Endothelial cell of umbilical vein (primary cell): ENCODE data around the gene UHRF1. TPM values are rescaled to one million over a fixed set of nuclear protein-coding genes. Genes with fewer than 3 reads are reported as not detected.

ENCODE experiments used
- Bru-seq: library from RNA; stranded (reverse); fragments of 400-500 nt; gene quantifications from one replicate; lab custom pipeline; 2021; lab: Mats Ljungman, UMichigan
- BruChase-seq, 2 experiments: library from RNA; stranded (reverse); fragments of 400-500 nt; gene quantifications; one replicate each; lab custom pipeline; 2021; lab: Mats Ljungman, UMichigan
- BruUV-seq: library from RNA; stranded (reverse); fragments of 400-500 nt; replicated peaks from 2 replicates; lab custom pipeline; 2021; lab: Mats Ljungman, UMichigan
- CTCF ChIA-PET: fragments of 300-600, 350-600 bp; sonication (Branson Sonifier 250); formaldehyde crosslinking; loops from one replicate; lab custom pipeline; 2021; ENCODE audit warnings: antibody characterized with exemption, inconsistent platforms; lab: Charles Lee
- POLR2A ChIA-PET: fragments of 300-600, 350-600 bp; sonication (Branson Sonifier 250); formaldehyde crosslinking; loops from one replicate; lab custom pipeline; 2021; ENCODE audit warnings: antibody characterized with exemption, inconsistent platforms; lab: Charles Lee
- DNase-seq: peaks from one replicate; pipeline ENCODE4 v3.0.0-alpha.2; 2011; ENCODE audit warnings: low read depth, low spot score
- FAIRE-seq: peaks from 2 replicates; lab custom pipeline; 2011; peaks lifted over from hg19 to GRCh38; lab: Jason Lieb, UNC
- H2AFZ ChIP-seq: 2 replicates; pipeline ENCODE4 v1.6.0; 2012; ENCODE audit warnings: low read depth, low read length, control low read depth, inconsistent platforms
- H3K27ac ChIP-seq: 2 replicates; pipeline ENCODE4 v1.5.1; 2011; ENCODE audit warnings: low read depth, mild to moderate bottlenecking, control low read depth, low read length, moderate library complexity; ENCODE audit not compliant: insufficient read depth
- H3K27me3 ChIP-seq, 2 experiments: 2 replicates each; pipeline versions ENCODE4 v1.6.0 to v1.6.1; 2011; ENCODE audit warnings: low read length in 2 of 2, mixed read lengths in 1 of 2; ENCODE audit not compliant: control insufficient read depth in 2 of 2, insufficient read depth in 2 of 2
- H3K36me3 ChIP-seq, 2 experiments: 2 replicates in 1 of 2; 3 replicates in 1 of 2; pipeline ENCODE4 v1.5.1; 2011; ENCODE audit warnings: low read length in 2 of 2, mild to moderate bottlenecking in 1 of 2, moderate library complexity in 1 of 2; ENCODE audit not compliant: control insufficient read depth in 2 of 2, insufficient read depth in 2 of 2; ENCODE audit errors: extremely low read depth in 1 of 2
- H3K4me1 ChIP-seq: 3 replicates; pipeline ENCODE4 v1.5.1; 2011; ENCODE audit warnings: mild to moderate bottlenecking, low read length; ENCODE audit not compliant: control insufficient read depth, insufficient read depth; ENCODE audit errors: extremely low read depth
- H3K4me2 ChIP-seq: 2 replicates; pipeline ENCODE4 v1.6.1; 2011; ENCODE audit warnings: low read length, control low read depth, mixed read lengths; ENCODE audit not compliant: insufficient read depth
- H3K4me3 ChIP-seq, 3 experiments: fragments of 200-600 bp in 1 of 3; sonication (generic), shearing (Covaris generic) in 1 of 3; replicated peaks in 1 of 3; 2 replicates each; pipeline ENCODE4 v1.5.1; 2011 to 2016; ENCODE audit warnings: control low read depth in 3 of 3, low read length in 3 of 3, mild to moderate bottlenecking in 2 of 3, inconsistent platforms in 1 of 3, low read depth in 1 of 3, moderate library complexity in 1 of 3; ENCODE audit not compliant: insufficient read depth in 1 of 3
- H3K79me2 ChIP-seq: 2 replicates; pipeline ENCODE4 v1.6.0; 2012; ENCODE audit warnings: low read length, inconsistent platforms; ENCODE audit not compliant: control insufficient read depth, insufficient read depth
- H3K9ac ChIP-seq: replicated peaks from 2 replicates; pipeline ENCODE3; 2011; ENCODE audit warnings: low read length, control low read depth; ENCODE audit not compliant: insufficient read depth; ENCODE audit errors: extremely low read depth
- H3K9me1 ChIP-seq: replicated peaks from 3 replicates; pipeline ENCODE4 v1.6.0; 2011; ENCODE audit warnings: mild to moderate bottlenecking, low read length; ENCODE audit not compliant: control insufficient read depth, insufficient read depth; ENCODE audit errors: extremely low read depth
- H3K9me3 ChIP-seq: replicated peaks from 2 replicates; pipeline ENCODE4 v1.5.1; 2012; ENCODE audit warnings: low read length, inconsistent platforms; ENCODE audit not compliant: control insufficient read depth, insufficient read depth
- H4K20me1 ChIP-seq: replicated peaks from 2 replicates; pipeline ENCODE3; 2011; ENCODE audit warnings: mild to moderate bottlenecking, low read length; ENCODE audit not compliant: control insufficient read depth, insufficient read depth; ENCODE audit errors: extremely low read depth
- EZH2 ChIP-seq: IDR thresholded peaks from 2 replicates; pipeline ENCODE4 v1.6.1; 2012; ENCODE audit warnings: borderline replicate concordance, low read depth, mild to moderate bottlenecking, moderate library complexity, low read length, inconsistent platforms; ENCODE audit not compliant: severe bottlenecking
- FOS ChIP-seq: IDR thresholded peaks from 2 replicates; pipeline ENCODE4 v1.6.1; 2011; ENCODE audit warnings: mild to moderate bottlenecking, low read length, moderate library complexity, borderline replicate concordance; ENCODE audit not compliant: insufficient read depth
- GATA2 ChIP-seq: IDR thresholded peaks from 2 replicates; pipeline ENCODE4 v1.7.0; 2011; ENCODE audit warnings: low read depth, mild to moderate bottlenecking, moderate library complexity, mixed read lengths, low read length; ENCODE audit not compliant: insufficient read length, insufficient read depth
- JUN ChIP-seq: IDR thresholded peaks from 2 replicates; pipeline ENCODE4 v1.6.1; 2011; ENCODE audit warnings: borderline replicate concordance, low read depth; ENCODE audit not compliant: insufficient read length, insufficient read depth
- MYC ChIP-seq: IDR thresholded peaks from one replicate; pipeline ENCODE4 v1.6.1; 2011; ENCODE audit warnings: mild to moderate bottlenecking, low read depth, low read length
- POLR2A ChIP-seq: IDR thresholded peaks from 2 replicates; pipeline ENCODE4 v1.6.1; 2012; ENCODE audit warnings: low read depth, mild to moderate bottlenecking, control low read depth, low read length
- POLR2AphosphoS5 ChIP-seq: IDR thresholded peaks from 2 replicates; pipeline ENCODE4 v1.6.1; 2012; ENCODE audit warnings: low read depth, mild to moderate bottlenecking, control low read depth, low read length, moderate library complexity; ENCODE audit not compliant: insufficient read depth
- dilution Hi-C: fragments of 300-500 bp; cut with MboI; formaldehyde crosslinking; loops from one replicate; pipeline ENCODE4 v1.15.0; 2019; ENCODE audit warnings: low sequenced_read_pairs; ENCODE audit not compliant: extremely low pct_ligation_motif_present
- intact Hi-C: fragments of 100-400 bp; cut with micrococcal nuclease; formaldehyde crosslinking; loops from one replicate; pipeline ENCODE4 v1.10.0; 2022
- long read RNA-seq: library from polyadenylated mRNA; stranded (forward); transcript quantifications from one replicate; pipeline ENCODE4 v2.0.0, GENCODE V29; 2021
- polyA minus RNA-seq, 3 experiments: library from RNA; depleted of rRNA, polyadenylated mRNA; stranded (reverse); fragments of >200 nt; gene quantifications; 1 replicate in 1 of 3; 2 replicates in 2 of 3; pipeline ENCODE4 v1.2.3, GENCODE V29; 2011
- polyA plus RNA-seq, 4 experiments: library from polyadenylated mRNA; depleted of rRNA in 3 of 4; stranded (reverse) in 3 of 4; unstranded in 1 of 4; fragments of >200 nt; gene quantifications; 2 replicates each; pipeline versions ENCODE4 v1.2.1 to v1.2.3, GENCODE V29; 2011 to 2012; ENCODE audit warnings: missing spikeins in 1 of 4
- total RNA-seq: library from RNA; stranded (reverse); gene quantifications from 2 replicates; pipeline ENCODE4 v1.2.3, GENCODE V29; 2021
- TF ChIP-seq, protein P1 (sequence below): IDR thresholded peaks from 2 replicates; pipeline ENCODE4 v1.6.1; 2011; ENCODE audit not compliant: insufficient read depth, insufficient read length
- TF ChIP-seq, protein P2 (sequence below), 2 donors: IDR thresholded peaks; 1 replicate in 1 of 2; 2 replicates in 1 of 2; pipeline ENCODE4 v1.5.1; 2011; ENCODE audit warnings: low read length in 2 of 2, mild to moderate bottlenecking in 2 of 2, moderate library complexity in 2 of 2, control low read depth in 1 of 2, inconsistent platforms in 1 of 2, low read depth in 1 of 2; ENCODE audit not compliant: insufficient read depth in 1 of 2; ENCODE audit errors: extremely low read depth in 1 of 2

The UHRF1 gene
- 70.8 and 76.8 TPM in 2 replicates for total RNA-seq
- polyA plus RNA-seq: 9.1 and 13.3 TPM in 2 replicates
- polyA plus RNA-seq (2011; cell fraction: cytosol; rRNA removed): 16.4 and 17.9 TPM in 2 replicates
- 27.6 and 33.4 TPM in 2 replicates for polyA plus RNA-seq (2011; cell fraction: nucleus; rRNA removed)
- 25.6 and 35.2 TPM in 2 replicates for polyA plus RNA-seq (2012)
- 18.5 and 22.7 TPM in 2 replicates for polyA minus RNA-seq
- polyA minus RNA-seq (2011; cell fraction: cytosol; rRNA and poly(A)+ RNA removed): 27.3 TPM
- polyA minus RNA-seq (2011; cell fraction: nucleus; rRNA and poly(A)+ RNA removed): 17.8 and 24.1 TPM in 2 replicates
- Bru-seq, nascent RNA: percentile 72 among the genes with signal in this experiment
- BruChase-seq, experiment 1, labeled RNA remaining after a 6-hour chase: percentile 73 among the genes with signal in this experiment
- percentile 64 among the genes with signal in this experiment for BruChase-seq, experiment 2, labeled RNA remaining after a 2-hour chase
- long read RNA-seq, transcript UHRF1-205 (17 exons, 3,965 nt): major isoform, 184 of 284 reads
- long read RNA-seq, transcript UHRF1-203 (17 exons, 2,651 nt): minor isoform, 24 of 284 reads
- long read RNA-seq, partial matches to known transcripts: 54 of 284 reads
- long read RNA-seq, other reads (novel, unspliced or antisense): 21 of 284 reads

DNA sequence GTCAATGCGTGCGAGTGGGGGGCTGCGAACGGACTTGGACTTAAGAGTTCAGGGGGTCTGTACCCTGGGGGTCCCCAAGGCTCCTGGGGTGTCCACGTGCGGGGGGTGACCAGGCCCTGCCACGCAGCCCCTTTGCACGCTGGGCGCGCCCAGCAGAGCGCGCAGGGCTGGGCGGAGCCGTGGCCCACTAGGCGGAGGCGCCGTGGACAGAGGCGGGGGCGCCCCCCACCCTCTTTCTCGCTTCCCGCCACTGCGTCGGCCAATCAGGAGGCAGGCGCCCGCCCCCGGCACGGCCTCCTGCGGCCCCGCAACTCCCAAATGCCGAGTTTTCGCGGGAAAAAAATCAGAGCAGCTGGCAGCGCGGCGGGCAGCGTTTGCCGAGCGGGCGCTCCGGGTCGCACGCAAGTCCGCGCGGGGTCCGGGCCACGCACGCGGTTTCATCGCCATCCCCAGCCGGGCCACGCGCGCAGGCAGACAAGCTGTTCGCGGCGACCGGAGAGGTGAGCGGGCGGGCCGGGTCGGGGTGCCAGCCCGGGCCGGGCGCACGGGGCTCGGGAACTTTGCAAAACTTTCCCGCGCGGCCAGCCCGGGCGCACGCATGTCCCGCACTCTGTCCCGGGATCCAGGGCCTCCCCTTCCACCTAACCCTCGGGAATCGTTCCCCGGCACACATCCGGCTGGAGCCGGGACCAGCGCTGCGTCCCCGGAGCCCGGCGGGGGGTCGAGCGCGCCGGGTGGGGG lies at the start of gene UHRF1:
Gene UHRF1 (plus strand): TSS at position 346 of the 741 bp plus-strand sequence. CDS start 1,385 bp downstream, outside the sequence.
- FAIRE-seq (peak; percentile 42), DNase-seq (no peak)
- Histone ChIP-seq H3K9me3 (no peaks in the 10 kb centered on the region), H3K27ac (peak within 1 kb of the TSS; percentile 58), H3K4me3 (peak within 1 kb of the TSS; percentile 71 to 77 (median 74)), H2AFZ (peak within 1 kb of the TSS; percentile 79), H3K4me2 (peak within 1 kb of the TSS; percentile 90), H3K4me1 (peaks cover 21% of the 10 kb centered on the region), H3K36me3 (no peaks in the 10 kb centered on the region), H3K9ac (peak within 1 kb of the TSS; percentile 65), H3K79me2 (peaks cover 36% of the 10 kb centered on the region), H4K20me1 (no peaks in the 10 kb centered on the region), H3K27me3 (no peaks in the 10 kb centered on the region), H3K9me1 (no peaks in the 10 kb centered on the region)
- TF ChIP-seq, protein P1, sequence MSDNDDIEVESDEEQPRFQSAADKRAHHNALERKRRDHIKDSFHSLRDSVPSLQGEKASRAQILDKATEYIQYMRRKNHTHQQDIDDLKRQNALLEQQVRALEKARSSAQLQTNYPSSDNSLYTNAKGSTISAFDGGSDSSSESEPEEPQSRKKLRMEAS: no peak
- TF ChIP-seq MYC: no peak
- no peak for TF ChIP-seq GATA2
- no peak for TF ChIP-seq JUN
- TF ChIP-seq POLR2A: peak; percentile 34
- TF ChIP-seq, protein P2, sequence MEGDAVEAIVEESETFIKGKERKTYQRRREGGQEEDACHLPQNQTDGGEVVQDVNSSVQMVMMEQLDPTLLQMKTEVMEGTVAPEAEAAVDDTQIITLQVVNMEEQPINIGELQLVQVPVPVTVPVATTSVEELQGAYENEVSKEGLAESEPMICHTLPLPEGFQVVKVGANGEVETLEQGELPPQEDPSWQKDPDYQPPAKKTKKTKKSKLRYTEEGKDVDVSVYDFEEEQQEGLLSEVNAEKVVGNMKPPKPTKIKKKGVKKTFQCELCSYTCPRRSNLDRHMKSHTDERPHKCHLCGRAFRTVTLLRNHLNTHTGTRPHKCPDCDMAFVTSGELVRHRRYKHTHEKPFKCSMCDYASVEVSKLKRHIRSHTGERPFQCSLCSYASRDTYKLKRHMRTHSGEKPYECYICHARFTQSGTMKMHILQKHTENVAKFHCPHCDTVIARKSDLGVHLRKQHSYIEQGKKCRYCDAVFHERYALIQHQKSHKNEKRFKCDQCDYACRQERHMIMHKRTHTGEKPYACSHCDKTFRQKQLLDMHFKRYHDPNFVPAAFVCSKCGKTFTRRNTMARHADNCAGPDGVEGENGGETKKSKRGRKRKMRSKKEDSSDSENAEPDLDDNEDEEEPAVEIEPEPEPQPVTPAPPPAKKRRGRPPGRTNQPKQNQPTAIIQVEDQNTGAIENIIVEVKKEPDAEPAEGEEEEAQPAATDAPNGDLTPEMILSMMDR (IDR thresholded peaks at IDR 0.05; ENCODE audit: extremely low read depth in 1 of 2, insufficient read depth in 1 of 2, low read depth in 1 of 2, low read length in 2 of 2): no peak
- TF ChIP-seq POLR2AphosphoS5: peak; percentile 1
- no peak for TF ChIP-seq FOS
- no peak for TF ChIP-seq EZH2
- ChIA-PET CTCF (interaction anchor here (1.0 to 5.6 kb wide), 3 partner anchors 38 to 100 kb away, joined by 3 to 176 read pairs (median 4); partner anchors contain the start of gene PLIN3), POLR2A (no interaction called here)
- dilution Hi-C loops: no loop called here
- no TSS peak for BruUV-seq
- intact Hi-C loops: no loop called here
